Measurements from ENCODE around the gene IGF1R. TPM values are rescaled to one million over a fixed set of nuclear protein-coding genes. Genes with fewer than 3 reads are reported as not detected.

The IGF1R gene
- total RNA-seq, 1 experiment from 2014 or later, result 71.3 TPM

- POLR2A ChIA-PET (ENCODE audit: unreplicated experiment), result no interaction called here
Measured at GRCh38 chr15:98673133-98673532, 24.8 kb downstream of the IGF1R start.

GRCh38 chr15:98674336-98674735, 26.0 kb downstream of the IGF1R start:
- CTCF ChIA-PET, result no interaction called here
- H3K4me1 ChIP-seq (replicated peaks; ENCODE audit: insufficient read depth), result peaks cover 21% of the 10 kb centered on the region
- H3F3A ChIP-seq (ENCODE audit: insufficient read depth, low read depth), result 0 out of 2 replicates have a peak, but pooled peaks cover 4% of the 10 kb centered on the region

More at GRCh38 chr15:98673133-98673532, 24.8 kb downstream of the IGF1R start:
- DNase-seq, result no peak
- H2AFZ ChIP-seq, result no peak overlapping the region
- no peaks in the 10 kb centered on the region for H3K9me3 ChIP-seq (ENCODE audit: insufficient read depth, low read depth)
- H3K36me3 ChIP-seq (ENCODE audit: low read depth), result no peaks in the 10 kb centered on the region
- TF ChIP-seq EZH2 (IDR thresholded peaks at IDR 0.05; ENCODE audit: low read depth), result no peak
- no peak for TF ChIP-seq CTCF (conservative IDR thresholded peaks at IDR 0.05)
- no peak overlapping the region for H3K4me2 ChIP-seq
- H3K4me3 ChIP-seq, result no peak overlapping the region
- peaks cover 95% of the 10 kb centered on the region for H3K79me2 ChIP-seq (ENCODE audit: low read depth)
- H3F3A ChIP-seq (ENCODE audit: insufficient read depth, low read depth), result peaks cover 16% of the 10 kb centered on the region; the same call in 1 of the 2 replicates
- no TSS peak for BruUV-seq (replicated peaks)
- CTCF ChIA-PET, result no interaction called here
- no peaks in the 10 kb centered on the region for H3K9me2 ChIP-seq (ENCODE audit: insufficient read depth)
- peaks cover 33% of the 10 kb centered on the region for H3K4me1 ChIP-seq (replicated peaks; ENCODE audit: insufficient read depth)
- H4K20me1 ChIP-seq (ENCODE audit: insufficient read depth), result no peaks in the 10 kb centered on the region
- H3K27ac ChIP-seq, result no peak overlapping the region
- intact Hi-C loops (cut with micrococcal nuclease; ENCODE audit: unreplicated experiment), result no loop called here
- H3K27me3 ChIP-seq (ENCODE audit: insufficient read depth, low read depth), result no peaks in the 10 kb centered on the region

GRCh38 chr15:98676586-98677270, 28.4 kb downstream of the IGF1R start:
- no peak overlapping the region for H3K4me3 ChIP-seq
- H3K9me2 ChIP-seq (ENCODE audit: insufficient read depth), result no peaks in the 10 kb centered on the region
- H3F3A ChIP-seq (ENCODE audit: insufficient read depth, low read depth), result 0 out of 2 replicates have a peak, but pooled peaks cover 4% of the 10 kb centered on the region
- no peaks in the 10 kb centered on the region for H3K27me3 ChIP-seq (ENCODE audit: insufficient read depth, low read depth)
- TF ChIP-seq CTCF (conservative IDR thresholded peaks at IDR 0.05) (no peak), EZH2 (IDR thresholded peaks at IDR 0.05; ENCODE audit: low read depth) (no peak)
- H4K20me1 ChIP-seq (ENCODE audit: insufficient read depth), result no peaks in the 10 kb centered on the region; the same call in 1 of the 2 replicates
- H3K4me1 ChIP-seq (replicated peaks; ENCODE audit: insufficient read depth), result peaks cover 14% of the 10 kb centered on the region
- ChIA-PET POLR2A (ENCODE audit: unreplicated experiment) (interaction anchor here (0.7 kb wide), 1 partner anchor 94 kb away, joined by 3 read pairs; no protein-coding TSS in a partner anchor), CTCF (no interaction called here)
- no peak overlapping the region for H2AFZ ChIP-seq
- H3K36me3 ChIP-seq (ENCODE audit: low read depth), result no peaks in the 10 kb centered on the region
- BruUV-seq (replicated peaks), result no TSS peak
- 0 out of 2 replicates have a peak overlapping the region, but pooled peaks have one; percentile 38 for H3K27ac ChIP-seq
- H3K79me2 ChIP-seq (ENCODE audit: low read depth), result peaks cover 88% of the 10 kb centered on the region
- intact Hi-C loops (cut with micrococcal nuclease; ENCODE audit: unreplicated experiment), result no loop called here
- no peaks in the 10 kb centered on the region for H3K9me3 ChIP-seq (ENCODE audit: insufficient read depth, low read depth)
- peak overlapping the region; percentile 13 for H3K4me2 ChIP-seq
- no peak for DNase-seq

More at GRCh38 chr15:98674336-98674735, 26.0 kb downstream of the IGF1R start:
- no peak for DNase-seq
- H3K4me3 ChIP-seq, result no peak overlapping the region
- H3K27me3 ChIP-seq (ENCODE audit: insufficient read depth, low read depth), result no peaks in the 10 kb centered on the region
- no peak overlapping the region for H3K4me2 ChIP-seq
- no peaks in the 10 kb centered on the region for H3K36me3 ChIP-seq (ENCODE audit: low read depth)
- no peak overlapping the region for H2AFZ ChIP-seq
- BruUV-seq (replicated peaks), result no TSS peak
- no peak overlapping the region for H3K27ac ChIP-seq
- no peaks in the 10 kb centered on the region for H4K20me1 ChIP-seq (ENCODE audit: insufficient read depth)
- POLR2A ChIA-PET (ENCODE audit: unreplicated experiment), result no interaction called here
- intact Hi-C loops (cut with micrococcal nuclease; ENCODE audit: unreplicated experiment), result no loop called here
- TF ChIP-seq EZH2 (IDR thresholded peaks at IDR 0.05; ENCODE audit: low read depth) (no peak), CTCF (conservative IDR thresholded peaks at IDR 0.05) (no peak)
- no peaks in the 10 kb centered on the region for H3K9me2 ChIP-seq (ENCODE audit: insufficient read depth)
- no peaks in the 10 kb centered on the region for H3K9me3 ChIP-seq (ENCODE audit: insufficient read depth, low read depth)
- H3K79me2 ChIP-seq (ENCODE audit: low read depth), result peaks cover 95% of the 10 kb centered on the region
